Measurements from ENCODE around the gene STAG1.
A peak's percentile ranks its signal among the peaks of the same experiment; 100 is the strongest.
"Not testable (repeated sequence)": the region's sequence is repeated elsewhere in the genome, so short reads cannot be mapped to it uniquely, and the experiment has no call there.

The STAG1 gene

GRCh38 chr3:136752172-136752421 is at the start of gene STAG1:
Gene STAG1, minus strand, starts transcription at chr3:136752378. Its CDS starts 121,480 bp downstream, at chr3:136630898.
- DNase-seq, result no peak

- DNase-seq, result not testable (repeated sequence)
Observed at GRCh38 chr3:136801146-136801545, 49.0 kb upstream of the STAG1 start.

- DNase-seq, result no peak
Observed at GRCh38 chr3:136792556-136793330, 40.6 kb upstream of the STAG1 start.

- DNase-seq, result no peak
Observed at GRCh38 chr3:136790786-136791185, 38.6 kb upstream of the STAG1 start.

GRCh38 chr3:136789976-136790375 is 37.8 kb upstream of the STAG1 start:
- no peak for DNase-seq

- no peak for DNase-seq
Observed at GRCh38 chr3:136788154-136788553, 36.0 kb upstream of the STAG1 start.

DNA sequence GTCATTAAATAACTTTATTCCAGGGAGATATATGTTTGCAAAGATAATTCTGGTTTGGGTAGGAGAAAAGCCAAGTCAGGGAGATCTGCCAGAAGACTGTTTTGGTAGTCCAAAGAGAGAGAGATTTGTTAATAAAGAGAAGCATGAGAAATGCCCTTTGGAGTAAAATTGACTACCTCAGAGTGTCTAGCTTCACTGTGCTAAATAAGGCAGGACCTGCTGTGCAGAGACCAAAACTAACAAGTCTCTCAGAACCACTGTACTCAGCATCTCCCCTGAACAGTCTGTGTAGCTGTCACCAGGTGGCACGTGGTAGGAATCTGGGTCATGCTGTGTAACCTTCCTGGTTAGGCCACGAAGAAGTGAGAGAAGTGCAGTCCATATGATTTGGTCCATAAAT is 35.2 kb upstream of the STAG1 start:
- peak; percentile 40 for DNase-seq

DNA sequence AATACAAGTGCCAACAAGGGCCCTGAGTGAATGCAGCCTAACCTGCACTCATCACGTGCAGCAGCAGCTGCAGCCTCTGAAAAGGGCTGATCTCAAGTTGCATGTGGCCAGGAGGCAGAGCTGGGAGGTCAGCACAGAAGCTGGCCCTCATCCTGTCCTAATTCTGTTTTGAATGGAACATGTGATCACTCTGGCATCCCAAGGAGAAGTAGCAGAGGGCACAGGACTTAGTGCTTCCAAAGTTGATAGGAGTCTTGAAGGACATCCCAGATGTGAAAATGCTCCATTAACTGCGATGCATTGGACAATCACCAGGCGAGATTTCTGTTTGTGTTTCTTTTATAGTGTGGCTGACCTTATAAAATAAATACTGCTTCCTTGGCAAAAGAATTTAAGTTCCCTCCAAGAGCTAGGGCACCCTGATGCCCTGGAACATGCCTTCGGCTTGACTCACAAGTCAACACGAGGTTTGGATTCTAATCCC is 31.6 kb upstream of the STAG1 start:
- no peak for DNase-seq

DNA sequence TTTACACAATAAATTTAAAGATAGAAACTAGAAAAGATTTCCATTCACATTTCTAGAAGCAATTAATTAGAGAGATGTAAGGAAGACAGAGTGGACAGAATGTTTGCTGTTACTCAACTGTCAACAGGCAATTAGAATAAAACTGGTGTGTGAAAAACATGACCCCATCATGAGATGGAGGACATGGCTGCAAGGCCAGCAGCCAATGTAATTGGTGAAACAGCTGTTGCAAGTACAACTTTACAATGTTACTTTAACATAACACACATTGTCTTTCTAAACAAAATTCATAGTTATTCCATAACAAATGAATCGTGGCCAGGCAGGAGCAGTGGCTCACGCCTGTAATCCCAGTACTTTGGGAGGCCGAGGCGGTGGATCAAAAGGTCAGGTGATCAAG is 28.6 kb upstream of the STAG1 start:
- no peak for DNase-seq

DNA sequence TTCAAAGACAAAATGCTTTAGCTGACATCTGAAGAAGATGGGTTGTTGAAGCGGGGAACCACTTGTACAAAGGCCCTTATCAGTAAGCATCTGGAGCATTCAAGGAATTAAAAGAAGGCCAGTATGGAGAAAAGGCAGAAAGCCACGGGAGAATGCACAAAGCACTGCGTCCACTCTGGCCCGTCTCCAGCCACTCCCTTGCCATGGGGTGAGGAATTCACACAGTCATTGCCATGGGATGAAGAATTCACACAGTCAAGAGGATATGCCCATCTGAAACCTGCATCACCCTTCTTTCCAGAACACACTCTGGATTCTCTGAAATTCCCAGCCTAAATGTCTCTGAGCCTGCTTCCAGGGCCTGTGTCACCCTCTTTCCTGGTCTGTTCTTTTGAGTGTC is 26.7 kb upstream of the STAG1 start:
- DNase-seq, result no peak

DNA sequence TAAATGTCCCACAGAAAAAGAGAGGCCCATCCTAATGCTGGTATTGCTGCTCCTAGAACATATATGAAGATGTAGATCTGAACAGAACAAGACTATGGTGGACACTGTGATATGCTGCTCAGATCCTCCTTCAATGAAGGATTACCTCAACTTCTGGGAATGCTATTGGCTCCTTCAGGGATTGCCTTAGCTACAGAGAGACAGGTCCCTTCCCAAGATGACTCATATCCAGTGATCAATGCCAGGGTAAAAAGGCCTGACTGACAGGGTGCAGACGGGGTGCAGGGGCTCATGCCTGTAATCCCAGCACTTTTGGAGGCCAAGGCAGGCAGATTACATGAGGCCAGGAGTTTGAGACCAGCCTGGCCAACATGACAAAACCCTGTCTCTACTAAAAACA is 20.5 kb upstream of the STAG1 start:
- no peak for DNase-seq

DNA sequence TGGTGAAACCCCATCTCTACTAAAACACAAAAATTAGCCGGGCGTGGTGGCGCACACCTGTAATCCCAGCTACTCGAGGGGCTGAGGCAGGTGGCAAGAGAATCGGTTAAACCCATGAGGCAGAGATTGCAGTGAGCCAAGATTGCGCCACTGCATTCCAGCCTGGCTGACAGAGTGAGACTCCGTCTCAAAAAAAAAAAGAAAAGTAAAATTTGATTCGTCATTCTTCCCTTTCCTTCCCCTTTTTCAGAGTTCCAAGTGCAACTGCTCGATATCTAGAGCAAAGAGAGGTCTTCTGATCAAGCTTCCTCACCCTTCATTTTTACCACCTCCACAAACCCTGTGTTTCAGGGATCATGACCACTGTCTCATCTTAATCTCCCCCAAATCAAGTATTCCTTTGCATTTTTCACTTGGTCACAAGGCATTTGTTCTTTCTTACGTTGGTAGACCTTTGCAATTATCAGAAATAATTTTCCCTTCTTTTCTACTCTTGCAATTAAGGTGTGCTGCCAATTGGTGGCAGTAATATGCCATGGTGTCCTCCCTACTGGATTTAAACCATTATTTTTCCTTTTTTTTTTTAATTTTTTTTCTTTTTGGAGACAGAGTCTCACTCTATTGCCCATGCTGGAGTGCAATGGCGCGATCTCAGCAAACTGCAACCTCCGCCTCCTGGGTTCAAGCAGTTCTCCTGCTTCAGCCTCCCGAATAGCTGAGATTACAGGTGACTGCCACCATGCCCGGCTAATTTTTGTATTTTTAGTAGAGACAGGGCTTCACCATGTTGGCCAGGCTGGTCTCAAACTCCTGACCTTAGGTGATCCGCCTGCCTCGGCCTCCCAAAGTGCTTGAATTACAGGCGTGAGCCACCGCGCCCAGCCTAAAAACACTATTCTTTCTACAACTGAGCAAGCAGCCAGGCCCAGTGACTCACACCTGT is 6.3 kb upstream of the STAG1 start:
- peak; percentile 90 for DNase-seq

DNA sequence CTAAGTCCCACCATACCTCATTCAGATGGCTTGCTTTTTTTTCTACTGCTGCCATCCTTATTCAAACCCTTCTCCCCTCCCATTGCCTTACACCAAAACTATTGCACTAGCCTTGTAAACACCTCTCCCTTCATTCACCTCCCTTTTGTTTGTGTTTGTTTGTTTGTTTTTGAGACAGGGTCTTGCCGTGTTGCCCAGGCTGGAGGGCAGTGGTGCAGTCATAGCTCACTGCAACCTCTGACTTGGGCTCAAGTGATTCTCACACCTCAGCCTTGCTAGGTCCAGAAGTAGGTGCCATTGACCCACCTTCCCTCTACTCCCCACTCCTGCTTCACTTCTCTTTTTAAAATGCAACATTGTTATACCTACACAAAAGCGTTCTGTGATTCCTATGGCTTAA is 3.0 kb upstream of the STAG1 start:
- no peak for DNase-seq

GRCh38 chr3:136753326-136753939 is 1.3 kb upstream of the STAG1 start:
- peak; percentile 75 for DNase-seq

GRCh38 chr3:136752422-136753325 is 496 bp upstream of the STAG1 start:
- DNase-seq, result peak; percentile 99

- peak; percentile 90 for DNase-seq
Observed at GRCh38 chr3:136751316-136752171, 634 bp downstream of the STAG1 start.

DNA sequence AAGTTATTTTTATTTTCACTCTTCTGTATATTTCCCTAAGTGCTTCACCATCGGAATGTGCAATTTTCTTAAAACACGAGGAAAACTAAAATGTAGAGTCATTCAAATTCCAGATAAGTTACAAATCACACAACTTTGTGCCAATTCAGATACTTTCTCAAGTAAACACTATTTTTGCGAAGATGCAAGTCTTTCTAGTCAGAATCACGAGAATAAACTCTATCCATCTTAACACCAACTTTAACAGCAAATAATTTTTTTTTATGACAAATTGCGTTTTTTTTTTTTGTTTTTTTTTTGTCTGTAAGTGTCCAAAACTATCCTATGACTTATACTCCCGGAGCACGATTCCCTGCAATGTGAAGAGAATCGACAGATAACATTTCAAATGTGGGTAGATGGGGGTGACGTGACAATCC is 1.3 kb downstream of the STAG1 start:
- DNase-seq, result no peak

- DNase-seq, result peak; percentile 69
Observed at GRCh38 chr3:136750209-136750896, 1.8 kb downstream of the STAG1 start.

GRCh38 chr3:136749602-136750001 is 2.6 kb downstream of the STAG1 start:
- peak; percentile 47 for DNase-seq

DNA sequence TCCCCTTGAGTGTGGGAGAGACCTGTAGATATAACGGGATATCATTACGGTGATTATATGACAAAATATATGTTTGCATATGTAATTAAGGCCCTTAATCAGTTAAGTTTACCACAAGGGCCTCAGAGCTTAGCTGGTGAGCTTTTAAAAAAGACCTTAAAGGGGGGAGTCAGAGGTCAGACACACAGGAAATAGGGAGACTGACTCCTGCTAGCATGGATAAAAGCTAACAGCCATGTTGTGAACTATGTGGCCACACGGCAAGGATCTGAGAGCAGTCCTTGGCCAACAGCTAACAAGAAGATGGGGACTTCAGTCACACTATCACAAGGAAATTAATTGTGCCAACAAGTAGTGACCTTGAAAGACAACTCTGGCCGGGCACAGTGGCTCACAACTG is 3.1 kb downstream of the STAG1 start:
- DNase-seq, result peak; percentile 68

DNA sequence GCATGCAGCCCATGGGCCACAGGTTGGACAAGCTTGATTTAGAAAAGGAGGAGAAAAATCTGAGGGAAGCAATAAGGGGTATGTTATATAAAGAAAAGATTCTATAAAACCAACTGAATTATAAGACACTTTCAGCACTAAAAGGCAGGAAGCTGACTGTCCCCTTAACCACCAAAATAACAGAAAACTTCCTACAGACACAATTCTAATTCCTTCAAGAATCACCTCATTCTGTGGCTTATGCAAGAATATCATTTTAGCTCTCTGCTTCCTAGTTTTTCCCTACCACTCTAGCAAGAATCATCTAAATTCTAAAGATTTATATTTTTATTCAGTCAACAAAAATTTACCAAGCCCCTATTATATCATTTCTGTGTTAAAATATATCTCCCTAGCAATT is 6.3 kb downstream of the STAG1 start:
- DNase-seq, result no peak

Measured in OCI-M1 (cell line).